ENCODE measurements around the gene VPS29. TPM values are rescaled to one million over a fixed set of nuclear protein-coding genes. Genes with fewer than 3 reads are reported as not detected.
A peak's percentile ranks its signal among the peaks of the same experiment; 100 is the strongest.

The VPS29 gene
- total RNA-seq, 1 donor from 2014 or later = 80.7 TPM

DNA sequence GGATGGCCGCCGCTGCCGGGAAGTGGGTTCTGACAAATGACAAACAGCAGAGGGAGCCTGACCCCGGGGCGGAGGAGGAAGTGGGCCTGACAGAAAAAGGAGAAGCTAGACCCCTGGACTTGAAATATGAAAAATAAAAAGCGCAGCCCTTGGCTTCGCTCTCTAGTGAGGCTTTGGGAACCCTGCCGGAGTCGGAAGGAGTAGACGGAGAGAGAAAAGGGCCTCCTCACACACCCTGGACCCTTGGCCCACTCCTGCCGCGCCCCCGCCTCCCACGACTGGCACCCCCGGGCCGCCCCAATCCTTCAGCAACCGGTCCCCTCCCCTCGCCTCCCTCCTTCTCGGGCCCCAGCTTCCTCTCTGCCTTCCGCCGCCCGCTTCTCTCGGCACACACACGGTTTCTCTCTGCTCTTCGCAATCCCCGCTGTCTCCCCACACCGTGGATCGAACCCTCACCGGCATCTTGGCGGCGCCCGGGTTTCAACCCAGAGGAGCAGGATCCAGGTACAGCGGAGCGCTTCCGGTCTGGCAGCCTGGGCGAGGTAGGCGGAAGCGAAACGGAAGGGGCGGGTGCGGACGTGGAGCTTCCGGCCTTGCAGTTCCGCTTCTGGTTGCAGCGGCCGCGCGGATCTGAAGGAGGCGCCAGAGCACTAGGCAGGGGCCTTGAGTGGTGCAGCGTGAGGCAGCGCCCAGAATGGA is 52.0 kb downstream of the VPS29 start, which contains the start of gene ARPC3:
Gene ARPC3 (minus strand): TSS at position 539 of the 699 bp plus-strand sequence. CDS start 77 bp downstream, at position 462.
- peaks cover 52% of the 10 kb centered on the region for H3K79me2 ChIP-seq (ENCODE audit: insufficient read depth, low read length)
- Mint-ChIP-seq H3K36me3 (ENCODE audit: low read depth, unreplicated experiment) (peaks cover 12% of the 10 kb centered on the region), H3K9me3 (ENCODE audit: unreplicated experiment) (no peaks in the 10 kb centered on the region), H3K27ac (ENCODE audit: unreplicated experiment) (peak within 1 kb of the TSS; percentile 100), H3K27me3 (ENCODE audit: low read depth, unreplicated experiment) (no peaks in the 10 kb centered on the region), H3K4me1 (ENCODE audit: low read depth, unreplicated experiment) (peaks cover 11% of the 10 kb centered on the region), H3K4me3 (ENCODE audit: unreplicated experiment) (peak within 1 kb of the TSS; percentile 99)
- H3K4me1 ChIP-seq (ENCODE audit: insufficient read depth, low read length) = peaks cover 3% of the 10 kb centered on the region
- peaks cover 15% of the 10 kb centered on the region for H3K36me3 ChIP-seq (ENCODE audit: insufficient read depth, low read length)
- peak; percentile 87 for DNase-seq (ENCODE audit: low read depth)
- peak within 1 kb of the TSS; percentile 87 for H2AFZ ChIP-seq (ENCODE audit: low read depth, low read length)
- H3K4me3 ChIP-seq (ENCODE audit: insufficient read depth, low read depth, low read length) = peak within 1 kb of the TSS; percentile 90
- H3K9ac ChIP-seq (ENCODE audit: low read length) = peak within 1 kb of the TSS; percentile 95
- H4K20me1 ChIP-seq (ENCODE audit: insufficient read depth, low read length) = peaks cover 24% of the 10 kb centered on the region
- FAIRE-seq = no peak
- no peaks in the 10 kb centered on the region for H3K9me3 ChIP-seq (ENCODE audit: insufficient read depth, low read depth, low read length)
- H3K27ac ChIP-seq (ENCODE audit: low read depth, low read length) = peak within 1 kb of the TSS; percentile 88
- no peaks in the 10 kb centered on the region for H3K27me3 ChIP-seq (ENCODE audit: insufficient read depth, low read length)
- peak within 1 kb of the TSS; percentile 88 for H3K4me2 ChIP-seq (ENCODE audit: low read length)
- TF ChIP-seq EZH2 (IDR thresholded peaks at IDR 0.05; ENCODE audit: insufficient read depth, low read length) = no peak
- TF ChIP-seq, protein P1, sequence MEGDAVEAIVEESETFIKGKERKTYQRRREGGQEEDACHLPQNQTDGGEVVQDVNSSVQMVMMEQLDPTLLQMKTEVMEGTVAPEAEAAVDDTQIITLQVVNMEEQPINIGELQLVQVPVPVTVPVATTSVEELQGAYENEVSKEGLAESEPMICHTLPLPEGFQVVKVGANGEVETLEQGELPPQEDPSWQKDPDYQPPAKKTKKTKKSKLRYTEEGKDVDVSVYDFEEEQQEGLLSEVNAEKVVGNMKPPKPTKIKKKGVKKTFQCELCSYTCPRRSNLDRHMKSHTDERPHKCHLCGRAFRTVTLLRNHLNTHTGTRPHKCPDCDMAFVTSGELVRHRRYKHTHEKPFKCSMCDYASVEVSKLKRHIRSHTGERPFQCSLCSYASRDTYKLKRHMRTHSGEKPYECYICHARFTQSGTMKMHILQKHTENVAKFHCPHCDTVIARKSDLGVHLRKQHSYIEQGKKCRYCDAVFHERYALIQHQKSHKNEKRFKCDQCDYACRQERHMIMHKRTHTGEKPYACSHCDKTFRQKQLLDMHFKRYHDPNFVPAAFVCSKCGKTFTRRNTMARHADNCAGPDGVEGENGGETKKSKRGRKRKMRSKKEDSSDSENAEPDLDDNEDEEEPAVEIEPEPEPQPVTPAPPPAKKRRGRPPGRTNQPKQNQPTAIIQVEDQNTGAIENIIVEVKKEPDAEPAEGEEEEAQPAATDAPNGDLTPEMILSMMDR (IDR thresholded peaks at IDR 0.05; ENCODE audit: insufficient read depth, low read depth, low read length) = peak; percentile 71

DNA sequence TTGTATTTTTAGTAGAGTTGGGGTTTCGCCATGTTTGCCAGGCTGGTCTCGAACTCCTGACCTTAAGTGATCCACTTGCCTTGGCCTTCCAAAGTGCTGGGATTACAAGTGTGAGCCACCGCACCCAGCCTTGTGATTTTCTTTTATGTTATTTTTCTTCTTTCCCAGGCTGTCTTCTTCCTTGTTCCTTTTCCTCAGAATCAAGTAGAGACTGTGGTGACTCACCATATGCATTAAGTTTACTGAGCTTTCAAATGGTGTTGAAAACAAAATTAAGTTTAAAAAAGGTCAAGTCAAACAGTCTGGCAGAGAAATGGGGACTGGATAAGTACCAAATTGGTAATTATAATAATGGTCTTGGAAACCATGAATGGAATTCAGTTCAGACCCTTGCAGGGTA is 57.5 kb downstream of the VPS29 start:
- Mint-ChIP-seq H3K4me1 (ENCODE audit: low read depth, unreplicated experiment) (peaks cover 10% of the 10 kb centered on the region), H3K27ac (ENCODE audit: unreplicated experiment) (no peak overlapping the region), H3K4me3 (ENCODE audit: unreplicated experiment) (no peak overlapping the region), H3K36me3 (ENCODE audit: low read depth, unreplicated experiment) (peaks cover 12% of the 10 kb centered on the region), H3K27me3 (ENCODE audit: low read depth, unreplicated experiment) (no peaks in the 10 kb centered on the region), H3K9me3 (ENCODE audit: unreplicated experiment) (no peaks in the 10 kb centered on the region)
- Histone ChIP-seq H3K27ac (ENCODE audit: low read depth, low read length) (no peak overlapping the region), H3K4me1 (ENCODE audit: insufficient read depth, low read length) (peaks cover 3% of the 10 kb centered on the region), H3K36me3 (ENCODE audit: insufficient read depth, low read length) (peaks cover 33% of the 10 kb centered on the region), H3K4me2 (ENCODE audit: low read length) (no peak overlapping the region), H3K4me3 (ENCODE audit: insufficient read depth, low read depth, low read length) (no peak overlapping the region), H4K20me1 (ENCODE audit: insufficient read depth, low read length) (peaks cover 39% of the 10 kb centered on the region), H3K9ac (ENCODE audit: low read length) (no peak overlapping the region), H3K79me2 (ENCODE audit: insufficient read depth, low read length) (peaks cover 65% of the 10 kb centered on the region), H2AFZ (ENCODE audit: low read depth, low read length) (no peak overlapping the region), H3K27me3 (ENCODE audit: insufficient read depth, low read length) (no peaks in the 10 kb centered on the region), H3K9me3 (ENCODE audit: insufficient read depth, low read depth, low read length) (no peaks in the 10 kb centered on the region)
- no peak for TF ChIP-seq EZH2 (IDR thresholded peaks at IDR 0.05; ENCODE audit: insufficient read depth, low read length)
- TF ChIP-seq, protein P1 (IDR thresholded peaks at IDR 0.05; ENCODE audit: insufficient read depth, low read depth, low read length) = no peak
- DNase-seq (ENCODE audit: low read depth) = no peak
- no peak for FAIRE-seq

Other genes starting within 250 kb of the VPS29 start
- gene ATP2A2, start 220.9 kb downstream of the VPS29 start, total RNA-seq = 262 TPM in 2 replicates
- gene ANAPC7, start 98.4 kb downstream of the VPS29 start, total RNA-seq = 50.7 and 54.1 TPM in 2 replicates
- gene ARPC3, start 51.8 kb downstream of the VPS29 start, total RNA-seq = 315 and 316 TPM in 2 replicates
- 17.7 and 19.5 TPM in 2 replicates for gene GPN3, start 33.9 kb downstream of the VPS29 start, total RNA-seq
- 9.2 and 11.3 TPM in 2 replicates for gene FAM216A, start 33.3 kb downstream of the VPS29 start, total RNA-seq
- 0.53 and 0.66 TPM in 2 replicates for gene RAD9B, start 220 bp upstream of the VPS29 start, total RNA-seq
- gene PPTC7, start 81.2 kb upstream of the VPS29 start, total RNA-seq = 14.9 and 16.6 TPM in 2 replicates
- gene TCTN1, start 112.0 kb upstream of the VPS29 start, total RNA-seq = 22.6 and 32.0 TPM in 2 replicates
- gene HVCN1, start 187.0 kb upstream of the VPS29 start, total RNA-seq = 0.94 and 1.0 TPM in 2 replicates
- 94.8 and 107 TPM in 2 replicates for gene PPP1CC, start 240.8 kb upstream of the VPS29 start, total RNA-seq

All from astrocyte (in vitro differentiated cells and primary cell).